Thyroid gland (tissue), 4 donors: Measurements from ENCODE around the gene PIANP.

Experiments used
- CTCF ChIP-seq, 6 experiments: fragments of 200-600 bp in 3 of 6; fragments of 450-650 bp in 3 of 6; sonication (generic) in 3 of 6; IDR thresholded peaks; one replicate each; pipeline ENCODE4 v1.5.1; 2016 to 2019; ENCODE audit warnings: antibody characterized with exemption in 6 of 6, mild to moderate bottlenecking in 2 of 6, inconsistent platforms in 1 of 6, moderate library complexity in 1 of 6
- POLR2A ChIP-seq, 2 donors: fragments of 450-650 bp; IDR thresholded peaks; one replicate each; pipeline ENCODE4 v1.6.1; 2017; ENCODE audit warnings: antibody characterized with exemption in 2 of 2, mild to moderate bottlenecking in 2 of 2, moderate library complexity in 1 of 2

GRCh38 chr12:6729186-6729585 lies 28.6 kb upstream of the PIANP start:
- TF ChIP-seq CTCF (IDR thresholded peaks at IDR 0.05), result no peak
- no peak for TF ChIP-seq POLR2A (IDR thresholded peaks at IDR 0.05)
